Astrocyte (in vitro differentiated cells and primary cell): ENCODE measurements around the gene EFNA2. TPM values are rescaled to one million over a fixed set of nuclear protein-coding genes. Genes with fewer than 3 reads are reported as not detected.

Source experiments
- DNase-seq: peaks from one replicate; pipeline ENCODE4 v3.0.0-alpha.2; 2010; ENCODE audit warnings: low read depth
- FAIRE-seq: peaks from 2 replicates; lab custom pipeline; 2011; peaks lifted over from hg19 to GRCh38; lab: Jason Lieb, UNC
- H2AFZ ChIP-seq: 2 replicates; pipeline ENCODE4 v1.6.0; 2012; ENCODE audit warnings: low read depth, low read length, inconsistent platforms
- H3K27ac ChIP-seq: 2 replicates; pipeline ENCODE4 v1.5.1; 2011; ENCODE audit warnings: low read depth, low read length, inconsistent platforms
- H3K27me3 ChIP-seq: 2 replicates; pipeline ENCODE4 v1.6.0; 2011; ENCODE audit warnings: low read length, inconsistent platforms; ENCODE audit not compliant: insufficient read depth
- H3K36me3 ChIP-seq: 2 replicates; pipeline ENCODE4 v1.5.1; 2011; ENCODE audit warnings: low read length, inconsistent platforms; ENCODE audit not compliant: insufficient read depth
- H3K4me1 ChIP-seq: 2 replicates; pipeline ENCODE4 v1.5.1; 2011; ENCODE audit warnings: low read length, inconsistent platforms; ENCODE audit not compliant: insufficient read depth
- H3K4me2 ChIP-seq: 2 replicates; pipeline ENCODE4 v1.6.0; 2012; ENCODE audit warnings: low read length, inconsistent platforms
- H3K4me3 ChIP-seq: 2 replicates; pipeline ENCODE4 v1.5.1; 2011; ENCODE audit warnings: low read depth, mild to moderate bottlenecking, low read length, inconsistent platforms; ENCODE audit not compliant: insufficient read depth
- H3K79me2 ChIP-seq: 2 replicates; pipeline ENCODE4 v1.6.0; 2012; ENCODE audit warnings: mild to moderate bottlenecking, low read length, inconsistent platforms; ENCODE audit not compliant: insufficient read depth
- H3K9ac ChIP-seq: 2 replicates; pipeline ENCODE4 v1.6.0; 2012; ENCODE audit warnings: mild to moderate bottlenecking, low read length, inconsistent platforms
- H3K9me3 ChIP-seq: 2 replicates; pipeline ENCODE4 v1.5.1; 2012; ENCODE audit warnings: low read depth, mild to moderate bottlenecking, low read length, inconsistent platforms; ENCODE audit not compliant: insufficient read depth
- H4K20me1 ChIP-seq: 2 replicates; pipeline ENCODE4 v1.6.0; 2012; ENCODE audit warnings: low read length, inconsistent platforms; ENCODE audit not compliant: insufficient read depth
- H3K27ac Mint-ChIP-seq: one replicate; pipeline ENCODE4 v1.8.0; 2021; ENCODE audit warnings: mild to moderate bottlenecking, mixed read lengths; ENCODE audit not compliant: unreplicated experiment
- H3K27me3 Mint-ChIP-seq: one replicate; pipeline ENCODE4 v1.8.0; 2021; ENCODE audit warnings: low read depth, mixed read lengths; ENCODE audit not compliant: unreplicated experiment
- H3K36me3 Mint-ChIP-seq: one replicate; pipeline ENCODE4 v1.8.0; 2021; ENCODE audit warnings: low read depth, mixed read lengths; ENCODE audit not compliant: unreplicated experiment
- H3K4me1 Mint-ChIP-seq: one replicate; pipeline ENCODE4 v1.8.0; 2021; ENCODE audit warnings: low read depth, mixed read lengths; ENCODE audit not compliant: unreplicated experiment
- H3K4me3 Mint-ChIP-seq: one replicate; pipeline ENCODE4 v1.8.0; 2021; ENCODE audit warnings: mild to moderate bottlenecking, moderate library complexity, mixed read lengths; ENCODE audit not compliant: unreplicated experiment
- H3K9me3 Mint-ChIP-seq: one replicate; pipeline ENCODE4 v1.8.0; 2021; ENCODE audit warnings: mild to moderate bottlenecking, mixed read lengths; ENCODE audit not compliant: unreplicated experiment
- EZH2 ChIP-seq: IDR thresholded peaks from 2 replicates; pipeline ENCODE4 v1.6.1; 2012; ENCODE audit warnings: mild to moderate bottlenecking, low read length, inconsistent platforms; ENCODE audit not compliant: insufficient read depth
- total RNA-seq: library from RNA; stranded (reverse); gene quantifications from 2 replicates; pipeline ENCODE4 v1.2.1, GENCODE V29; 2021
- TF ChIP-seq, protein P1 (sequence below): IDR thresholded peaks from 2 replicates; pipeline ENCODE4 v1.5.1; 2011; ENCODE audit warnings: low read depth, mild to moderate bottlenecking, inconsistent platforms, low read length, moderate library complexity; ENCODE audit not compliant: insufficient read depth

Gene EFNA2
- total RNA-seq, 1 donor from 2014 or later, result 8.4 TPM

GRCh38 chr19:1276628-1277022 lies 9.0 kb upstream of the EFNA2 start:
- peak overlapping the region; percentile 61 for H3K4me3 ChIP-seq

DNA sequence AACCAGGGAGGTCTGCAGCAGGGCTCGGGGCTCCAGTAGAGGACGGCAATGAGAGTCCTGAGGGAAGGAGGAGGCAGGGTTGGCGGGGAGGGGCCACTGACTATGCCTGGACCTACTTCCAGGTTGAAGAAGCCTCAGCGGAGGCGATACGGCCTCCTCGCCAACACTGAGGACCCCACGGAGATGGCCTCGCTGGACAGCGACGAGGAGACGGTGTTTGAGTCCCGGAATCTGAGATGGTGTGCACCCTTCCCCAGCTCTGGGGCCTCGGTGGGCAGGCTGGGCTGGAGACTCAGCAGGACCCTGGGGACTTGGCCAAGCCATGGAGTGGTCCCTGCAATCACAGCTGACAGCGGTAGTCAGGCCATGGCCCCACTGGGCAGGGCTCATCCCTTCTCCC lies 8.6 kb upstream of the EFNA2 start:
- peak overlapping the region; percentile 96 for H3K4me2 ChIP-seq
- no peaks in the 10 kb centered on the region for H3K9me3 ChIP-seq
- H2AFZ ChIP-seq, result no peak overlapping the region
- no peak for FAIRE-seq
- peaks cover 32% of the 10 kb centered on the region for H3K4me1 ChIP-seq
- H3K27me3 Mint-ChIP-seq, result no peaks in the 10 kb centered on the region
- H3K4me3 Mint-ChIP-seq, result peak overlapping the region; percentile 78
- no peaks in the 10 kb centered on the region for H3K9me3 Mint-ChIP-seq
- H3K27ac Mint-ChIP-seq, result no peak overlapping the region
- no peaks in the 10 kb centered on the region for H3K27me3 ChIP-seq
- no peak overlapping the region for H3K27ac ChIP-seq
- no peak overlapping the region for H3K9ac ChIP-seq
- no peak for TF ChIP-seq EZH2
- TF ChIP-seq, protein P1, sequence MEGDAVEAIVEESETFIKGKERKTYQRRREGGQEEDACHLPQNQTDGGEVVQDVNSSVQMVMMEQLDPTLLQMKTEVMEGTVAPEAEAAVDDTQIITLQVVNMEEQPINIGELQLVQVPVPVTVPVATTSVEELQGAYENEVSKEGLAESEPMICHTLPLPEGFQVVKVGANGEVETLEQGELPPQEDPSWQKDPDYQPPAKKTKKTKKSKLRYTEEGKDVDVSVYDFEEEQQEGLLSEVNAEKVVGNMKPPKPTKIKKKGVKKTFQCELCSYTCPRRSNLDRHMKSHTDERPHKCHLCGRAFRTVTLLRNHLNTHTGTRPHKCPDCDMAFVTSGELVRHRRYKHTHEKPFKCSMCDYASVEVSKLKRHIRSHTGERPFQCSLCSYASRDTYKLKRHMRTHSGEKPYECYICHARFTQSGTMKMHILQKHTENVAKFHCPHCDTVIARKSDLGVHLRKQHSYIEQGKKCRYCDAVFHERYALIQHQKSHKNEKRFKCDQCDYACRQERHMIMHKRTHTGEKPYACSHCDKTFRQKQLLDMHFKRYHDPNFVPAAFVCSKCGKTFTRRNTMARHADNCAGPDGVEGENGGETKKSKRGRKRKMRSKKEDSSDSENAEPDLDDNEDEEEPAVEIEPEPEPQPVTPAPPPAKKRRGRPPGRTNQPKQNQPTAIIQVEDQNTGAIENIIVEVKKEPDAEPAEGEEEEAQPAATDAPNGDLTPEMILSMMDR, result no peak
- H3K4me1 Mint-ChIP-seq, result peaks cover 14% of the 10 kb centered on the region
- peaks cover 43% of the 10 kb centered on the region for H3K79me2 ChIP-seq
- DNase-seq, result no peak
- H3K4me3 ChIP-seq, result no peak overlapping the region
- peaks cover 44% of the 10 kb centered on the region for H4K20me1 ChIP-seq
- peaks cover 21% of the 10 kb centered on the region for H3K36me3 ChIP-seq
- H3K36me3 Mint-ChIP-seq, result peaks cover 14% of the 10 kb centered on the region

More at GRCh38 chr19:1276628-1277022, 9.0 kb upstream of the EFNA2 start:
- Histone ChIP-seq H3K79me2 (peaks cover 47% of the 10 kb centered on the region), H3K4me2 (peak overlapping the region; percentile 96), H4K20me1 (peaks cover 49% of the 10 kb centered on the region), H3K4me1 (peaks cover 37% of the 10 kb centered on the region), H3K27ac (no peak overlapping the region), H3K36me3 (peaks cover 21% of the 10 kb centered on the region), H2AFZ (no peak overlapping the region), H3K9me3 (no peaks in the 10 kb centered on the region), H3K27me3 (no peaks in the 10 kb centered on the region), H3K9ac (peak overlapping the region; percentile 87)
- DNase-seq (no peak), FAIRE-seq (no peak)
- no peaks in the 10 kb centered on the region for H3K9me3 Mint-ChIP-seq
- no peaks in the 10 kb centered on the region for H3K27me3 Mint-ChIP-seq
- H3K4me3 Mint-ChIP-seq, result peak overlapping the region; percentile 78
- TF ChIP-seq EZH2, result no peak
- TF ChIP-seq, protein P1, result no peak
- no peak overlapping the region for H3K27ac Mint-ChIP-seq
- H3K4me1 Mint-ChIP-seq, result peaks cover 14% of the 10 kb centered on the region
- H3K36me3 Mint-ChIP-seq, result peaks cover 14% of the 10 kb centered on the region

- Histone ChIP-seq H3K27me3 (no peaks in the 10 kb centered on the region), H3K4me3 (no peak overlapping the region), H3K9ac (no peak overlapping the region), H3K9me3 (no peaks in the 10 kb centered on the region), H3K4me2 (no peak overlapping the region), H3K4me1 (peaks cover 24% of the 10 kb centered on the region), H3K36me3 (peaks cover 11% of the 10 kb centered on the region), H3K27ac (no peak overlapping the region), H2AFZ (no peak overlapping the region), H3K79me2 (peaks cover 33% of the 10 kb centered on the region), H4K20me1 (peaks cover 34% of the 10 kb centered on the region)
- no peak for FAIRE-seq
- peak overlapping the region; percentile 9 for H3K4me3 Mint-ChIP-seq
- no peak for DNase-seq
- peaks cover 5% of the 10 kb centered on the region for H3K36me3 Mint-ChIP-seq
- H3K27ac Mint-ChIP-seq, result peak overlapping the region; percentile 15
- peaks cover 10% of the 10 kb centered on the region for H3K4me1 Mint-ChIP-seq
- H3K27me3 Mint-ChIP-seq, result no peaks in the 10 kb centered on the region
- H3K9me3 Mint-ChIP-seq, result no peaks in the 10 kb centered on the region
- TF ChIP-seq, protein P1, result no peak
- no peak for TF ChIP-seq EZH2
Observed at GRCh38 chr19:1278074-1278473, 7.6 kb upstream of the EFNA2 start.
